Keratinocyte (primary cell): ENCODE results near the gene TBC1D22B.

Experiments used
- CTCF ChIP-seq, 3 experiments: IDR thresholded peaks in 1 of 3; conservative IDR thresholded peaks in 1 of 3; optimal IDR thresholded peaks in 1 of 3; 2 replicates in 2 of 3; 3 replicates in 1 of 3; pipeline versions ENCODE3 to v1.5.1; 2011; ENCODE audit warnings: low read length in 3 of 3, mild to moderate bottlenecking in 3 of 3, moderate library complexity in 2 of 3, control low read depth in 1 of 3, inconsistent platforms in 1 of 3; ENCODE audit not compliant: insufficient read depth in 2 of 3; ENCODE audit errors: extremely low read depth in 1 of 3
- EZH2 ChIP-seq: IDR thresholded peaks from one replicate; pipeline ENCODE4 v1.6.1; 2012; ENCODE audit warnings: inconsistent platforms, mild to moderate bottlenecking, low read length, moderate library complexity

- no peak for TF ChIP-seq CTCF (optimal IDR thresholded peaks at IDR 0.05 in 1 of 3, IDR thresholded peaks at IDR 0.05 in 1 of 3, conservative IDR thresholded peaks at IDR 0.05 in 1 of 3; ENCODE audit: extremely low read depth in 1 of 3, insufficient read depth in 2 of 3, low read length in 3 of 3)
- TF ChIP-seq EZH2: no peak
Observed at GRCh38 chr6:37369321-37370201, 112.0 kb downstream of the TBC1D22B start.
